Adrenal gland (tissue), 5 donors: Measurements from ENCODE around the gene BUB3.

Source experiments
- CTCF ChIP-seq, 6 experiments: fragments of 450-650 bp in 4 of 6; fragments of 200-600 bp in 2 of 6; sonication (generic) in 1 of 6; IDR thresholded peaks; 1 replicate in 5 of 6; 2 replicates in 1 of 6; pipeline versions ENCODE4 v1.5.1 to v1.8.0; 2016 to 2021; ENCODE audit warnings: antibody characterized with exemption in 6 of 6, mild to moderate bottlenecking in 2 of 6, moderate library complexity in 1 of 6
- POLR2A ChIP-seq, 2 donors: fragments of 450-650 bp; IDR thresholded peaks; one replicate each; pipeline ENCODE4 v1.6.1; 2017; ENCODE audit warnings: antibody characterized with exemption in 2 of 2, mild to moderate bottlenecking in 2 of 2, moderate library complexity in 1 of 2
- donor health status: DM: no; HTN: no; CAD: no.

- TF ChIP-seq POLR2A (IDR thresholded peaks at IDR 0.05) (no peak), CTCF (IDR thresholded peaks at IDR 0.05) (no peak)
Measured at GRCh38 chr10:123144697-123145541, 9.3 kb upstream of the BUB3 start.
